ENCODE results near the gene FFAR4.

FFAR4 gene

GRCh38 chr10:93572606-93573005 lies 6.1 kb downstream of the FFAR4 start:
- no peak for DNase-seq (ENCODE audit: low read depth, low spot score)

DNA sequence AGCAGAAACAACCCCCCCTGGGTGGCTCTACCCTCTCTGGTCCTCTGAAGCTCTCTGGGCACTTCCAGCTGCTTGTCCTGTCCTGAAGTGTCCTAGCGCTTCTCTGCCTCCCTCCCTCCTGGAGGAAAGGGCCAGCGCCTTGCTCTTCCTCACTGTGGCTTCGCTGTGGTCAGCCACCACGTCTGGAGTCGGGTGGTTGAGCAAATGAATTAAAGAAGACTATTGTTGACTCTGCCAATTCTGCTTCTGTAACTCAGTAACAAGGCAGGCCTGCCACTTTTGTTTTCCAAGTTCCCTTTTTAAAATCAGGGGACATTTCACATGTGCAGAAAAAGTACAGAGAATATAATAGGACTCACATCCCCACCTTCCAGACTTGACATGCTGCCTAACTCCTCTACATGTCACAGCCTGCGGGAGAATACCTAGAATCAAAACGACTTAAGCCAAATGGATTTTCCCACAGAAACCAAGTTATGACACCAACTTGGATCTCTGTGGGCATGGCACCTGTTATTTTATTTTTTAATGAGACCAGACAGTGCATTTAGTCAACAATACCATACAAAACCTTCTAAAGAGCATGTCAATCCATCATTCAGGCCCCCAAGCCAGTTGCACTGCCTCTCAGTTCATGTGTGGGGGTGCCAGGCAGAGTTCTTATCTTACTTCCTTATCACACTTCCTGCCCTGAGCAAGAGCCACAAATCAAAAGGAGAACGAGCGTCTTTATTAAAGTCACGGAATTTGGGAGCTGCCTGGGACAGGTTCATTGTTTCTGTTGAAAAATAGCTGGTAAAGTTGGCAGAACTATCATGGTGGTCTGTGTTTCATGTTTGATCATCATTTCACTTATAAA lies 6.8 kb downstream of the FFAR4 start:
- DNase-seq (ENCODE audit: low read depth, low spot score) = no peak

GRCh38 chr10:93573924-93574323 lies 7.5 kb downstream of the FFAR4 start:
- DNase-seq (ENCODE audit: low read depth, low spot score) = no peak

DNA sequence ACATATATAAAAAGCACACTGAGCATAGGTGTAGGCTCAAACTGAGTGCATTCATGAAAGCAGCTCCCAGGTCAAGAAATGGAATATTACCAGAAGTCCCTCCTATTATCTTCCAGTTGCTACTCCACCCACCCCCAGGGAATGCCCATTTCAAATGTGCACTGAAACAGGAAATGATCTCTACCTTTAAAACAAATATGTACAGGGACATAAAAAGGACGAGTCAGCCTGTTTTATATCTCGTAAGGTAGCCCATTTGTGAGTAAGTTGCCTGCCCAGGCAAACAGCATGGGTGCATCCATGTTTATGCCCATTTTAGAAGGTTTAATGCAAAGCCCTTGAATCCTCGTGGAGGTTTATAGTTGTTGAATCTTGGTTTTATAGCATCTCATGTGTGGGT lies 10.4 kb downstream of the FFAR4 start:
- no peak for DNase-seq (ENCODE audit: low read depth, low spot score)

GRCh38 chr10:93577565-93577964 lies 11.1 kb downstream of the FFAR4 start:
- no peak for DNase-seq (ENCODE audit: low read depth, low spot score)

DNA sequence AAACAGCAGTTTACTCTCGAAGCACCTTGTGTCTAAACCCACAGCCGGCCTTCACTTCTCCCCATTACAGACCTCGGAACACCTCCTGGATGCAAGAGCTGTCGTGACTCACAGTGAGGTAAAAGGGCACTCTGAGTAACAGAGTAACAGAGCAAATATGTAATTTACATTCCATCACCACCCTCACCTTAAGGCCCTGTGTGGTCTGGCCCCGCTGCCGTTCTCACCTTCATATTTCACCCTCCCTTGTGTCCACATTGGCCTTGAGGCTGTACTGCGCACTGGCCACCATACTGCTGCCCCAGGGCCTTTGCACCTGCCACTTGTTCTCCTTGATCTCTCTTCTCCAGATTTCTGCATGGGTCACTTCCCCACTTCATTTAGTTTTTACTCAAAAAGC lies 12.6 kb downstream of the FFAR4 start:
- no peak for DNase-seq (ENCODE audit: low read depth, low spot score)

- no peak for DNase-seq (ENCODE audit: low read depth, low spot score)
These were observed 13.7 kb downstream of the FFAR4 start for GRCh38 chr10:93579985-93580711.

- DNase-seq (ENCODE audit: low read depth, low spot score) = no peak
These were observed 14.4 kb downstream of the FFAR4 start for GRCh38 chr10:93580828-93581227.

DNA sequence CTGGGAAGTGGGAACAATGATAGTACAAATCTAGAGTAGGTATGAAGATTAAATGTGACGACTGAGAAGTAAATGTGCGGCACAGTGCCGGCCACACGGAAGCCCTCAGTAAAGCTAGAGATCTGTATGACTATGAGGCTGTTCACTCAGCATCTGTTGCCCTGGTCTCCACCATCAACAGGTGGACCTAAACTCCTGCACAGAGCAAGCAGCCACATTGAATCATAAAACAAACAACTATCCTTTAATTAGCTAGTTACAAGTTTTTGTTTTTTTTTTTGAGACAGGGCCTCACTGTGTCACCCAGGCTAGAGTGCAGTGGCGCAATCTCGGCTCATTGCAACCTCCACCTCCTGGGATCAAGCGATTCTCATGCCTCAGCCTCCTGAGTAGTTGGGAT lies 18.0 kb downstream of the FFAR4 start:
- no peak for DNase-seq (ENCODE audit: low read depth, low spot score)

DNA sequence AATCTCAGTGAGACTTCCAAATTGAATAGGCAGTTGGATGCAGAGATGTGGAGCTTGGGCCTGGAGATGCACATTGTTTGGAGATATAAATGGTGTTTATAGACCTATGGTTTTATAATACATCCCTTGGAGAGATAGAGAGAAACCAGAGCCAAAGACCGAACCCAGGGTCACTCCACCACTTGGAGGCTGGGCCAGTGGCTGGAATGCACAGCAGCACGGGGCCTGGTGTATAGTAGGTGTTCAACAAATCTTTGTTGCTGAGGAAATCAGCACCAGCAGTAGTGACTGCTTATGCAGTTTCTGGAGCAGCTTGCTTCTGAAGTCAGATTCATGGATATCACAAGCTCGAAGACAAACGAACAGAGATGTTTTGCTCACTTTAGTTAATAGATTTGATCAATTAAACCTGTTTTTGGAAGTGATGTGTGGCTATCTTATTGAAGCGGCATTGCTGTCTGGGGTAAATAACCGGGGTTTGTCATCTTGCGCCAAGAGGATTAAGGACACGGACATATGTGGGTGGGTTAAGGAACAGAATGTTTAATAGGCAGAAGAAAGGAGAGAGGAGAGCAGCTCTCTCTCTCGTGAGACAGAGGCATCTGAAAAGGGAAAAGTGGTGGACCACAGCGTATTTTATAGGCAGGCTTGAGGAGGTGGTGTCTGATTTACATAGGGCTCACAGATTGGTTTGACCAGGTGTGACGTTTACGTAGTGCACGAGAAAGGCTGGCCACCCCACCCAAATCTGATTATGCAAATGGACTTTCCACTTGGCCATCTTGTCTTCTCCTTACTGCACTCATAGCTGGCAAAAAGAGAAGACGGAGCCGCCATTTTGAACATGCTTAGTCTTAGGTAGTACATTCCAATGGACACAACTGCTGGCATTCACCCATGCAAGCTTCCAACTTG lies 23.4 kb downstream of the FFAR4 start:
- DNase-seq (ENCODE audit: low read depth, low spot score) = no peak

DNA sequence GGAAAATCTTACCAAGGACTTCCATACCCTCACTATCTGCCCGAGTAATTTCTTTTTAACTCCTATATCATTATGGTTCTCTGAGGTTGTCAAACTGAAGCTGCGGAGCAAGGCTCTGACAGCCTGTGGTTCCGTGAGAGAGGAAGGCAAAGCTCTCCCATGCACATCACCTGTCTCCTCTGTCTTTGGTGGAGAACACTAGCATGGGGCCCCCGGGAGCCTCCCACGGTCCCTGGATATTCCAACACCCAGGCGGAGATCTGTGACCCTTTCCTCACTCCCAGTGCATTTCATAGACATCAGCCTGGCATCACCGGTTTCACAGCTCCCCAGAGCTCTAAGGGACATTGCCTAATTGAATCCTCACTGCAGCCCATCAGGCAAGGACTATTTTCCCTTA lies 24.2 kb downstream of the FFAR4 start:
- DNase-seq (ENCODE audit: low read depth, low spot score) = no peak

GRCh38 chr10:93591065-93591808 lies 24.8 kb downstream of the FFAR4 start:
- DNase-seq (ENCODE audit: low read depth, low spot score) = no peak

GRCh38 chr10:93593254-93593653 lies 26.8 kb downstream of the FFAR4 start:
- DNase-seq (ENCODE audit: low read depth, low spot score) = no peak

DNA sequence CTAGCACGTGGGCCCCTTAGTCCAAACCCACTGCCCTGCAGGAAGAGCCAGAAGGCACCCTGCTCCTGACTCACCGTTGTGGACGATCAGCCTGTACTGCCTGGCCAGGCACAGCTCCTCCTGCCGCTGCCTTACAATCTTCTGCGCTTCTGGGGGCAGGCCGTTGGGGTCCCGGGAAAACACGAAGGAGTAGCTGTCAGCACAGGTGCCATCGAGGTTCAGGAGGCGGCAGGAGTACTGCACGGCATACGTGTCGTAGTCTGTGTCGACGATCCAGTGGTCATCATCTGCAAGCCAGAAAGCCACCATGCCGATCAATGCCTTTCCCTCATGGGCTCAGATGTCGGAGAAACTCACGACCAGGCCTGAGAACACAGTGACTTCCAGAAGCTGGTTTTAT lies 27.3 kb downstream of the FFAR4 start:
- DNase-seq (ENCODE audit: low read depth, low spot score) = no peak

- DNase-seq (ENCODE audit: low read depth, low spot score) = no peak
These were observed 28.1 kb downstream of the FFAR4 start for GRCh38 chr10:93594518-93594917.

DNA sequence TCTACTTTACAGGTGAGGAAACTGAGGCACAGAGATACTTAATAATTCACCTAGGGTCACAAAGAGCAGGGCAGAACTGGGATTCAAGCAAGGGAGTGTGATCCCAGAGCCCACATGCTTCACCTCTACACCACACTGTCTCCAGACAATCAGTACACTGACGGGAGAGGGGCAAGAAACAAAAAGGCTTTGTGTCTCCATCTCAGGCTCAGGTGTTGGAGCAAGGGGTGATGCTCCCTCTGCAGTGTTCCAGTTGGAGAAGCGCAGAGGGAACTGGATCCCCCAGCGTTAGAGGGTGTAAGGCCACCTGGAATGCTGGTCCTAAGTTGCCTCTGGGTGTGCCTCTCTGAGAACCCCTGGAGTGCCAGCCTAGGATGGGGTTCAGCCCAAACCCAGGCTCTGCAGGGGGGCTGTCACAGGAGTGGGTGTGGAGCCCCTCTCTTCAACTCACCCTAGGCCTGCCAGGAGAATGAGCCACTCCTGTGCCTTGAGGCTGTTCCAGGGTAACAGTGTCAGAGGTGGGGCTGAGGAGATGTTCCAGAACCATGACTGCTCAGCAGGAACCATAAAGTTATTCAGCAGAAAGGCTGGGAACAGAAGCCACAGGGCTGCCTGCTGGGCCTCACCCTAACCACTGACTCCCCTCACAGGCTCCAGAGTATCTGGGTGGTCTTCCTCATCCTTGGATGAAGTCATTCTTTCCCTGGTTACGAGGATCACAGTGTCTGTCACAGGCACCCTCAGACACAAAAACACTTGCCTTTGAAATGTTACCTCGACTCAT lies 29.1 kb downstream of the FFAR4 start:
- no peak for DNase-seq (ENCODE audit: low read depth, low spot score)

- no peak for DNase-seq (ENCODE audit: low read depth, low spot score)
These were observed 30.1 kb downstream of the FFAR4 start for GRCh38 chr10:93596539-93596938.

DNA sequence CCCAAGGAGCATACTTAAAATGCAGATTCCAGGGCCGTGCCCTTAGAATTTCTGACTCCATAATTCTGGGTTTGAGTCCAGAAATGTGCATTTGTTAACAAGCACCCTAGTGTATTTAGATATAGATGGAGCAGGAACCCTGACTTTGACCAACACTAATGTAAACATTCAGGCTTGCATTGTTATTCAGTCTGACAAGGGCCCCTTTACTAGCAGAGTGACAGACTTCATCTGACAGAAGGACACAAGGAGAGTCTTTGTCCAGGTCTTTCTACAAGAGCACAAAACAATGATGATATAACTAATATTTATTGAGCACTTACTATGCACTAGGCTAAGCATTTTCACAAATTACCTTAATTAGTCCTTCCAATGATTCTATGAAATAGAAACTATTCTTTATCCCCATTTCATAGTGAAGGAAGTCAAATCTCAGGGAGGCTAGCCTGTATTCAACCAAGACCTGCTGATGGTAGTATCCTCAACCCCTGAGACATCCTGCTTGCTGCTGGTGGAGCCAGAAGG lies 30.7 kb downstream of the FFAR4 start:
- DNase-seq (ENCODE audit: low read depth, low spot score) = no peak

GRCh38 chr10:93598157-93598556 lies 31.7 kb downstream of the FFAR4 start:
- DNase-seq (ENCODE audit: low read depth, low spot score) = no peak

DNA sequence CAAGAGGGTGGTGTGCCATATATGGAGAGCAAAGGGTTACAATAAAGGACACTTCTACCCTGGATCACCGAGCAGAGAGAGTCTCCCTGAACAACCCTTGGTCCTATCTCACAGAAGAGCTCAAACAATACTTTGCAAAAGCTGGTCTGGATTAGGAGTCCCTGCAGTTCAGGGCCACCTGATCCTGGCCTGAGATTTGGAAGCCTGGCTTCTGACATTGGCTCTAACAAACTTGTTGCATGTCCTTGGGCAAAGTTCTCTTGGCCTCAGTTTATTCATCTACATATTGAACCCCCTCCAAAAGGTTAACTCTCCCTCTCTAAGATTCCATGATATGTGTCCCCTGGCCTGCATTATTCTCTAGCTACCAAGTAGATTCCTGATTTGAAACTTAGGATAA lies 32.9 kb downstream of the FFAR4 start:
- no peak for DNase-seq (ENCODE audit: low read depth, low spot score)

Data from activated CD4-positive, CD25-positive, alpha-beta regulatory T cell treated with anti-CD3 and anti-CD28 coated beads, Interleukin-2, amount 50 U/mL, for 16 hours (primary cell).